ENCODE results near the gene CD2.

GRCh38 chr1:116725798-116726197, 28.4 kb upstream of the CD2 start:
- TF ChIP-seq, protein P1, sequence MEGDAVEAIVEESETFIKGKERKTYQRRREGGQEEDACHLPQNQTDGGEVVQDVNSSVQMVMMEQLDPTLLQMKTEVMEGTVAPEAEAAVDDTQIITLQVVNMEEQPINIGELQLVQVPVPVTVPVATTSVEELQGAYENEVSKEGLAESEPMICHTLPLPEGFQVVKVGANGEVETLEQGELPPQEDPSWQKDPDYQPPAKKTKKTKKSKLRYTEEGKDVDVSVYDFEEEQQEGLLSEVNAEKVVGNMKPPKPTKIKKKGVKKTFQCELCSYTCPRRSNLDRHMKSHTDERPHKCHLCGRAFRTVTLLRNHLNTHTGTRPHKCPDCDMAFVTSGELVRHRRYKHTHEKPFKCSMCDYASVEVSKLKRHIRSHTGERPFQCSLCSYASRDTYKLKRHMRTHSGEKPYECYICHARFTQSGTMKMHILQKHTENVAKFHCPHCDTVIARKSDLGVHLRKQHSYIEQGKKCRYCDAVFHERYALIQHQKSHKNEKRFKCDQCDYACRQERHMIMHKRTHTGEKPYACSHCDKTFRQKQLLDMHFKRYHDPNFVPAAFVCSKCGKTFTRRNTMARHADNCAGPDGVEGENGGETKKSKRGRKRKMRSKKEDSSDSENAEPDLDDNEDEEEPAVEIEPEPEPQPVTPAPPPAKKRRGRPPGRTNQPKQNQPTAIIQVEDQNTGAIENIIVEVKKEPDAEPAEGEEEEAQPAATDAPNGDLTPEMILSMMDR (IDR thresholded peaks at IDR 0.05 in 4 of 5, conservative IDR thresholded peaks at IDR 0.05 in 1 of 5), result no peak
- no peak for TF ChIP-seq POLR2A (IDR thresholded peaks at IDR 0.05)
